CD14-positive monocyte (primary cell): Measurements from ENCODE around the gene RPS6KA4. TPM values are rescaled to one million over a fixed set of nuclear protein-coding genes. Genes with fewer than 3 reads are reported as not detected.

Experiments
- DNase-seq, 3 donors: peaks; one replicate each; pipeline ENCODE4 v3.0.0-alpha.2; 2011 to 2022
- H2AFZ ChIP-seq: 2 replicates; pipeline ENCODE4 v1.6.0; 2012; ENCODE audit warnings: mild to moderate bottlenecking, low read depth, low read length, inconsistent platforms; ENCODE audit not compliant: insufficient read depth, poor library complexity, severe bottlenecking
- H3K27ac ChIP-seq, 2 donors: 1 replicate in 1 of 2; 2 replicates in 1 of 2; pipeline ENCODE4 v1.5.1; 2012 to 2013; ENCODE audit warnings: low read length in 2 of 2, control low read depth in 1 of 2, inconsistent platforms in 1 of 2, low read depth in 1 of 2, mild to moderate bottlenecking in 1 of 2
- H3K27me3 ChIP-seq, 2 donors: one replicate each; pipeline versions ENCODE4 v1.6.0 to v1.6.1; 2011 to 2013; ENCODE audit warnings: low read length in 2 of 2; ENCODE audit not compliant: control insufficient read depth in 2 of 2, insufficient read depth in 2 of 2
- H3K36me3 ChIP-seq, 2 donors: replicated peaks in 1 of 2; 1 replicate in 1 of 2; 2 replicates in 1 of 2; pipeline versions ENCODE4 v1.5.1 to v1.6.1; 2012 to 2013; ENCODE audit warnings: low read length in 2 of 2, control low read depth in 1 of 2, inconsistent platforms in 1 of 2, mild to moderate bottlenecking in 1 of 2; ENCODE audit not compliant: insufficient read depth in 2 of 2, control insufficient read depth in 1 of 2
- H3K4me1 ChIP-seq, 2 donors: 1 replicate in 1 of 2; 2 replicates in 1 of 2; pipeline versions ENCODE4 v1.5.1 to v1.6.1; 2012 to 2013; ENCODE audit warnings: low read length in 2 of 2, control low read depth in 1 of 2, inconsistent platforms in 1 of 2, mild to moderate bottlenecking in 1 of 2, moderate library complexity in 1 of 2; ENCODE audit not compliant: insufficient read depth in 2 of 2, control insufficient read depth in 1 of 2
- H3K4me2 ChIP-seq: replicated peaks from 2 replicates; pipeline ENCODE3; 2012; ENCODE audit warnings: low read length, moderate library complexity, mild to moderate bottlenecking; ENCODE audit not compliant: poor library complexity, severe bottlenecking; ENCODE audit errors: extremely low read depth
- H3K4me3 ChIP-seq, 3 experiments: fragments of 200-600 bp in 1 of 3; sonication (generic) in 1 of 3; replicated peaks in 1 of 3; 1 replicate in 2 of 3; 2 replicates in 1 of 3; pipeline ENCODE4 v1.5.1; 2011 to 2013; ENCODE audit warnings: low read length in 3 of 3, mild to moderate bottlenecking in 3 of 3, control low read depth in 2 of 3, low read depth in 2 of 3, inconsistent platforms in 1 of 3, moderate library complexity in 1 of 3
- H3K79me2 ChIP-seq: 2 replicates; pipeline ENCODE4 v1.6.0; 2012; ENCODE audit warnings: mild to moderate bottlenecking, control low read depth, inconsistent platforms, low read length, moderate library complexity; ENCODE audit not compliant: insufficient read depth
- H3K9ac ChIP-seq: 2 replicates; pipeline ENCODE4 v1.6.0; 2017; ENCODE audit warnings: low read length, mild to moderate bottlenecking; ENCODE audit not compliant: insufficient read depth, poor library complexity, severe bottlenecking
- H3K9me3 ChIP-seq, 2 donors: replicated peaks in 1 of 2; 1 replicate in 1 of 2; 2 replicates in 1 of 2; pipeline versions ENCODE4 v1.5.1 to v1.6.1; 2012 to 2013; ENCODE audit warnings: low read length in 2 of 2, control low read depth in 1 of 2; ENCODE audit not compliant: control insufficient read depth in 1 of 2, insufficient read depth in 1 of 2
- H4K20me1 ChIP-seq: 2 replicates; pipeline ENCODE4 v1.6.0; 2012; ENCODE audit warnings: mild to moderate bottlenecking, low read length, control low read depth, moderate library complexity; ENCODE audit not compliant: insufficient read depth
- H3K27ac Mint-ChIP-seq, 7 donors: one replicate each; pipeline ENCODE4 v1.8.0; 2020; ENCODE audit warnings: mild to moderate bottlenecking in 7 of 7, mixed read lengths in 7 of 7, moderate library complexity in 6 of 7, inconsistent platforms in 2 of 7
- H3K27me3 Mint-ChIP-seq, 3 donors: one replicate each; pipeline ENCODE4 v1.8.0; 2021 to 2022; ENCODE audit warnings: low read depth in 3 of 3, mild to moderate bottlenecking in 3 of 3, mixed read lengths in 3 of 3, moderate library complexity in 3 of 3, inconsistent platforms in 1 of 3
- H3K36me3 Mint-ChIP-seq, 2 donors: one replicate each; pipeline ENCODE4 v1.8.0; 2020; ENCODE audit warnings: mixed read lengths in 2 of 2, inconsistent platforms in 1 of 2, mild to moderate bottlenecking in 1 of 2
- H3K4me1 Mint-ChIP-seq: one replicate; pipeline ENCODE4 v1.8.0; 2020; ENCODE audit warnings: mild to moderate bottlenecking, mixed read lengths
- H3K4me3 Mint-ChIP-seq, 2 donors: one replicate each; pipeline ENCODE4 v1.8.0; 2020; ENCODE audit warnings: mild to moderate bottlenecking in 2 of 2, mixed read lengths in 2 of 2, moderate library complexity in 1 of 2
- H3K9me3 Mint-ChIP-seq, 7 donors: one replicate each; pipeline ENCODE4 v1.8.0; 2020 to 2022; ENCODE audit warnings: mixed read lengths in 7 of 7, mild to moderate bottlenecking in 6 of 7, moderate library complexity in 6 of 7, inconsistent platforms in 2 of 7
- WGBS: methylation state at CpG from one replicate; pipeline ENCODE4 v1.1.5; 2013; ENCODE audit warnings: missing lambda C conversion rate; ENCODE audit not compliant: insufficient coverage; 5-methylcytosine and 5-hydroxymethylcytosine counted together
- intact Hi-C, 2 donors: fragments of 100-400 bp; cut with micrococcal nuclease; formaldehyde crosslinking; loops; one replicate each; pipeline versions ENCODE4 v1.15.0 to v1.15.1; 2023
- polyA plus RNA-seq, 3 donors: library from polyadenylated mRNA; depleted of rRNA in 1 of 3; unstranded in 2 of 3; stranded (reverse) in 1 of 3; fragments of 300-500 nt in 2 of 3; fragments of >200 nt in 1 of 3; fragmentation: Illumina TruSeq in 2 of 3; gene quantifications; 1 replicate in 2 of 3; 2 replicates in 1 of 3; pipeline ENCODE4 v1.2.3, GENCODE V29; 2012 to 2021
- TF ChIP-seq, protein P1 (sequence below): fragments of 200-600 bp; IDR thresholded peaks from one replicate; pipeline ENCODE4 v1.8.0; 2022; ENCODE audit warnings: antibody characterized with exemption, mild to moderate bottlenecking

The RPS6KA4 gene
- polyA plus RNA-seq, 3 donors = 16.2 to 110 (median 24.5) TPM

DNA sequence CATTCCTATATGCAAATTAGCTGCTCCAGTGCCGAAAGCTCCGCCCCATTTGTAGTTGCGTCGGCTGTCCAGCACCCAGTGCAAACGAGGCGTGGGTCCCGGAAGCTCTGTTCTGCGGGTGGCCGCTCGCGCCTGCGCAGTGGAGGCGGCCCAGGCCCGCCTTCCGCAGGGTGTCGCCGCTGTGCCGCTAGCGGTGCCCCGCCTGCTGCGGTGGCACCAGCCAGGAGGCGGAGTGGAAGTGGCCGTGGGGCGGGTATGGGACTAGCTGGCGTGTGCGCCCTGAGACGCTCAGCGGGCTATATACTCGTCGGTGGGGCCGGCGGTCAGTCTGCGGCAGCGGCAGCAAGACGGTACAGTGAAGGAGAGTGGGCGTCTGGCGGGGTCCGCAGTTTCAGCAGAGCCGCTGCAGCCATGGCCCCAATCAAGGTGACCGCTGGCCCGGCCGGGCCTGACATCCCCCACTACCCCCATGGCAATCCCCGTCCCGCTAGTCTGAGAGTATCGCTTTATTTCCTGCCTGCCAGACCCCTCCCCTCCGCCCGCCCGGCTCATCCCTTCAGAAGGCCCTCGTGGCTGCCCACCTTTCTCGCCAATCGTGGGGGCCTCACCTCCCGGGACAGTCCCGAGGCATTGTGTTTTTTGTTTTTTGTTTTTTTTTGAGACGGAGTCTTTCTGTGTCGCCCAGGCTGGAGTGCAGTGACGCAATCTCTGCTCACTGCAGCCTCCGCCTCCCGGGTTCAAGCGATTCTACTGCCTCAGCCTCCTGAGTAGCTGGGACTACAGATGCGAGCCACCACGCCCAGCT lies 40.8 kb upstream of the RPS6KA4 start, which contains the start of gene PRDX5:
Gene PRDX5, plus strand, starts transcription at position 161 of the 805 bp plus-strand sequence. Its CDS starts 95 bp downstream, at position 256.
- H3K4me2 ChIP-seq = peak within 1 kb of the TSS; percentile 95
- intact Hi-C loops = loop anchor here (1.0 to 5.0 kb wide), 3 partner anchors 13 to 39 kb away; partner anchors contain the start of genes RPS6KA4 (in 2 of the 2) and ESRRA (in 1 of the 2)
- Mint-ChIP-seq H3K27ac (peak within 1 kb of the TSS; percentile 98 to 99 (median 99)), H3K36me3 (peaks cover 42 to 58% of the 10 kb centered on the region in 2 donors), H3K4me1 (peaks cover 29% of the 10 kb centered on the region), H3K27me3 (peaks cover 0 to 1% (median 0%) of the 10 kb centered on the region in 3 donors), H3K4me3 (peak within 1 kb of the TSS; percentile 88 to 94), H3K9me3 (no peaks in the 10 kb centered on the region)
- peak within 1 kb of the TSS; percentile 82 for H2AFZ ChIP-seq
- H3K4me1 ChIP-seq = peaks cover 28 to 43% of the 10 kb centered on the region in 2 donors
- DNase-seq = peak; percentile 96 to 98 (median 98)
- H3K9me3 ChIP-seq = no peaks in the 10 kb centered on the region
- H3K79me2 ChIP-seq = peaks cover 9% of the 10 kb centered on the region
- H4K20me1 ChIP-seq = peaks cover 33% of the 10 kb centered on the region
- H3K36me3 ChIP-seq = peaks cover 49 to 60% of the 10 kb centered on the region in 2 donors
- peak within 1 kb of the TSS; percentile 51 to 93 (median 91) for H3K4me3 ChIP-seq
- H3K27me3 ChIP-seq = no peaks in the 10 kb centered on the region
- H3K9ac ChIP-seq = peak within 1 kb of the TSS; percentile 83
- TF ChIP-seq, protein P1, sequence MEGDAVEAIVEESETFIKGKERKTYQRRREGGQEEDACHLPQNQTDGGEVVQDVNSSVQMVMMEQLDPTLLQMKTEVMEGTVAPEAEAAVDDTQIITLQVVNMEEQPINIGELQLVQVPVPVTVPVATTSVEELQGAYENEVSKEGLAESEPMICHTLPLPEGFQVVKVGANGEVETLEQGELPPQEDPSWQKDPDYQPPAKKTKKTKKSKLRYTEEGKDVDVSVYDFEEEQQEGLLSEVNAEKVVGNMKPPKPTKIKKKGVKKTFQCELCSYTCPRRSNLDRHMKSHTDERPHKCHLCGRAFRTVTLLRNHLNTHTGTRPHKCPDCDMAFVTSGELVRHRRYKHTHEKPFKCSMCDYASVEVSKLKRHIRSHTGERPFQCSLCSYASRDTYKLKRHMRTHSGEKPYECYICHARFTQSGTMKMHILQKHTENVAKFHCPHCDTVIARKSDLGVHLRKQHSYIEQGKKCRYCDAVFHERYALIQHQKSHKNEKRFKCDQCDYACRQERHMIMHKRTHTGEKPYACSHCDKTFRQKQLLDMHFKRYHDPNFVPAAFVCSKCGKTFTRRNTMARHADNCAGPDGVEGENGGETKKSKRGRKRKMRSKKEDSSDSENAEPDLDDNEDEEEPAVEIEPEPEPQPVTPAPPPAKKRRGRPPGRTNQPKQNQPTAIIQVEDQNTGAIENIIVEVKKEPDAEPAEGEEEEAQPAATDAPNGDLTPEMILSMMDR = peak; percentile 38
- under 1% methylated on average over 51 of the region's 61 CpGs for WGBS
- H3K27ac ChIP-seq = peak within 1 kb of the TSS; percentile 96 to 97
